ENCODE data around the gene ST3GAL5. TPM values are rescaled to one million over a fixed set of nuclear protein-coding genes. Genes with fewer than 3 reads are reported as not detected.

ST3GAL5 gene
- total and polyA plus RNA-seq, 10 donors: 18.7 to 124 (median 74.1) TPM

GRCh38 chr2:85906748-85907147 lies 18.0 kb upstream of the ST3GAL5 start:
- TF ChIP-seq POLR2AphosphoS5 (IDR thresholded peaks at IDR 0.05) (no peak), POLR2A (IDR thresholded peaks at IDR 0.05) (no peak), CTCF (IDR thresholded peaks at IDR 0.05 in 8 of 11, conservative IDR thresholded peaks at IDR 0.05 in 3 of 11) (no peak)
- Histone ChIP-seq H3K4me1 (peaks cover 7 to 36% (median 14%) of the 10 kb centered on the region in 6 donors), H3K4me3 (no peak overlapping the region), H3K9me3 (no peaks in the 10 kb centered on the region), H3K27me3 (replicated peaks in 1 of 7) (no peaks in the 10 kb centered on the region), H3K36me3 (peaks cover 0 to 7% (median 0%) of the 10 kb centered on the region in 6 donors), H3K27ac (peak overlapping the region in 1 of 8 donors; percentile 36)
- WGBS, 5 donors: 78 to 85% (median 80%) methylated on average over 3 of the region's 3 CpGs
- DNase-seq: no peak
- intact Hi-C loops (cut with DNase I; ENCODE audit: low total_unique reads): no loop called here

DNA sequence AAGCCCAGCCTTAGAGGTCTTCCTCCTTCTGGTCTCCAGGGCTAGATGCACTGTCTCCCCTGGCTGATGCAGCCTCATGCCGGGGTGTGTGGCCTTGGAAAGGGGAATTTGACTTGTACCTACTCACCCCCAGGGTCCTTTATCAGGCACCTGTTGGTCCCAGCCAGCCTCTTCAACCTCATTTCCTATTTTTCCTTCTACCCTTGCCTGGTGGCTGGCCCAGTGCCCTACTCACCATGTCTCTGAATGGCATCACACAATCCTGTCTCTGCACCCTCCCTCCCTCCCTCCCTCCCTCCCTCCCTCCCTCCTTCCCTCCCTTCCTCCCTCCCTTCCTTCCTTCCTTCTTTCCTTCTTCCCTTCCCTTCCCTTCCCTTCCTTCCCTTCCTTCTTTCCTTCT lies 17.1 kb upstream of the ST3GAL5 start:
- TF ChIP-seq POLR2A (IDR thresholded peaks at IDR 0.05): no peak
- TF ChIP-seq CTCF (IDR thresholded peaks at IDR 0.05 in 8 of 11, conservative IDR thresholded peaks at IDR 0.05 in 3 of 11): no peak
- TF ChIP-seq POLR2AphosphoS5 (IDR thresholded peaks at IDR 0.05): no peak
- no peaks in the 10 kb centered on the region for H3K9me3 ChIP-seq
- peaks cover 7 to 30% (median 12%) of the 10 kb centered on the region in 6 donors for H3K4me1 ChIP-seq
- WGBS, 5 donors: 25 to 100% (median 80%) methylated on average over 1 of the region's 1 CpG
- DNase-seq: no peak
- no peaks in the 10 kb centered on the region for H3K27me3 ChIP-seq (replicated peaks in 1 of 7)
- intact Hi-C loops (cut with DNase I; ENCODE audit: low total_unique reads): no loop called here
- H3K36me3 ChIP-seq: peaks cover 0 to 7% (median 0%) of the 10 kb centered on the region in 6 donors
- H3K27ac ChIP-seq: peak overlapping the region in 7 of 8 donors; percentile 47 to 74 (median 58)
- no peak overlapping the region for H3K4me3 ChIP-seq

- Histone ChIP-seq H3K27ac (peak overlapping the region in 6 of 8 donors; percentile 48 to 74 (median 60)), H3K36me3 (peaks cover 0 to 7% (median 0%) of the 10 kb centered on the region in 6 donors), H3K4me3 (peak overlapping the region in 1 of 8 donors; percentile 10), H3K4me1 (peaks cover 4 to 26% (median 12%) of the 10 kb centered on the region in 6 donors), H3K27me3 (replicated peaks in 1 of 7) (no peaks in the 10 kb centered on the region), H3K9me3 (no peaks in the 10 kb centered on the region)
- WGBS, 5 donors: 43 to 62% (median 53%) methylated on average over 4 of the region's 4 CpGs
- TF ChIP-seq POLR2A (IDR thresholded peaks at IDR 0.05): no peak
- peak in 1 of 3 donors; percentile 55 for TF ChIP-seq POLR2AphosphoS5 (IDR thresholded peaks at IDR 0.05)
- TF ChIP-seq CTCF (IDR thresholded peaks at IDR 0.05 in 8 of 11, conservative IDR thresholded peaks at IDR 0.05 in 3 of 11): no peak
- no peak for DNase-seq
- intact Hi-C loops (cut with DNase I; ENCODE audit: low total_unique reads): no loop called here
These were observed 16.4 kb upstream of the ST3GAL5 start for GRCh38 chr2:85905187-85905666.

GRCh38 chr2:85903849-85904248 lies 15.1 kb upstream of the ST3GAL5 start:
- no peak for DNase-seq
- no peak overlapping the region for H3K4me3 ChIP-seq
- H3K27ac ChIP-seq: peak overlapping the region in 3 of 8 donors; percentile 48 to 74 (median 74)
- H3K9me3 ChIP-seq: no peaks in the 10 kb centered on the region
- 76 to 95% (median 93%) methylated on average over 7 to 8 of the region's 8 CpGs for WGBS, 5 donors
- TF ChIP-seq CTCF (IDR thresholded peaks at IDR 0.05 in 8 of 11, conservative IDR thresholded peaks at IDR 0.05 in 3 of 11): no peak
- no peak for TF ChIP-seq POLR2A (IDR thresholded peaks at IDR 0.05)
- no peaks in the 10 kb centered on the region for H3K27me3 ChIP-seq (replicated peaks in 1 of 7)
- intact Hi-C loops (cut with DNase I; ENCODE audit: low total_unique reads): no loop called here
- peaks cover 4 to 26% (median 12%) of the 10 kb centered on the region in 6 donors for H3K4me1 ChIP-seq
- H3K36me3 ChIP-seq: peaks cover 0 to 7% (median 0%) of the 10 kb centered on the region in 6 donors
